ENCODE data around the gene UNC13A. TPM values are rescaled to one million over a fixed set of nuclear protein-coding genes. Genes with fewer than 3 reads are reported as not detected.

Gene UNC13A
- total and polyA plus RNA-seq, 2 of the 13 experiments (the other 11 are each of a cell fraction or from before 2014, with no cell fraction given) = 0.11 to 0.45 TPM

DNA sequence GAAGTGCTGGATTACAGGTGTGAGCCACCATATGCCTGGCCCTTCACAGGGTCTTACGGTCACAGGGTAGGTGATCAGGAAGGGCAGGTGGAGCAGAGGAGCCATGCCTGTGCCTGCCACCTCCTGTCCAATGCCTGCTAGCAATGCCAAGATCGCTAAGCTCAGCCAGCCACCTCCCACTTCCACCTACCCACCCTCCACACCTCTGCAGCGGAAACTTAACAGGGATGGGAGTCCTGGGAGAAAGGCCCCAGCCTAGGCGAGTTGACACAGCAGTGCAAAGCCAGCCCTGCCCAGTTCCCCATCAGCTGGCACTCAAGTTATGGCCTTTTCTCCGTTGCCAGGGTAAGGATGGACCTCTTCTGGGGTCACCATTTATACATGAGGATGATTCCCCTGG is 47.3 kb upstream of the UNC13A start:
- FAIRE-seq = no peak
- in situ Hi-C loops (cut with HindIII; ENCODE audit: extremely low pct_ligation_motif_present, low pct_unique_long_range_greater_than_20kb) = no loop called here
- peaks cover 11 to 30% of the 10 kb centered on the region in 2 experiments; a peak in 4 of 5 replicates for H3K36me3 ChIP-seq (replicated peaks in 1 of 2; ENCODE audit: control insufficient read depth in 1 of 2, insufficient read depth in 2 of 2, low read length in 2 of 2)
- H4K20me1 ChIP-seq (ENCODE audit: insufficient read depth, low read length) = peaks cover 3% of the 10 kb centered on the region
- no peak overlapping the region for H3K9ac ChIP-seq (ENCODE audit: insufficient read depth, low read depth, low read length)
- no peaks in the 10 kb centered on the region for H3K27me3 ChIP-seq (ENCODE audit: control insufficient read depth in 1 of 2, insufficient read depth in 2 of 2, low read length in 2 of 2)
- H3K4me3 ChIP-seq (replicated peaks in 1 of 3; ENCODE audit: insufficient read depth in 1 of 3, low read depth in 2 of 3, low read length in 3 of 3) = no peak overlapping the region
- H3K79me2 ChIP-seq (ENCODE audit: insufficient read depth, low read length) = no peaks in the 10 kb centered on the region
- no peak for ATAC-seq
- TF ChIP-seq ZNF205 (CRISPR knock-in tag; IDR thresholded peaks at IDR 0.05) (no peak), PHF21A (CRISPR knock-in tag; IDR thresholded peaks at IDR 0.05) (no peak), ATRX (CRISPR knock-in tag; IDR thresholded peaks at IDR 0.05; ENCODE audit: borderline replicate concordance) (no peak), ZNF75D (CRISPR knock-in tag; IDR thresholded peaks at IDR 0.05; ENCODE audit: borderline replicate concordance) (no peak), MEIS2 (CRISPR knock-in tag; IDR thresholded peaks at IDR 0.05) (no peak), SAFB2 (CRISPR knock-in tag; IDR thresholded peaks at IDR 0.05; ENCODE audit: borderline replicate concordance, low read depth) (no peak), DR1 (CRISPR knock-in tag; IDR thresholded peaks at IDR 0.05) (no peak), CENPT (CRISPR knock-in tag; IDR thresholded peaks at IDR 0.05; ENCODE audit: low read depth) (no peak), POLR2A (IDR thresholded peaks at IDR 0.05; ENCODE audit: insufficient read depth in 1 of 2, low read depth in 2 of 2, low read length in 2 of 2) (no peak), TARDBP (CRISPR knock-in tag; IDR thresholded peaks at IDR 0.05) (no peak), FOXA3 (CRISPR knock-in tag; IDR thresholded peaks at IDR 0.05) (no peak), ZNF644 (CRISPR knock-in tag; IDR thresholded peaks at IDR 0.05; ENCODE audit: low read depth) (no peak), ZNF44 (CRISPR knock-in tag; IDR thresholded peaks at IDR 0.05) (no peak), NFKBIZ (CRISPR knock-in tag; IDR thresholded peaks at IDR 0.05) (no peak), TOE1 (CRISPR knock-in tag; IDR thresholded peaks at IDR 0.05) (no peak)
- TF ChIP-seq, protein P1, sequence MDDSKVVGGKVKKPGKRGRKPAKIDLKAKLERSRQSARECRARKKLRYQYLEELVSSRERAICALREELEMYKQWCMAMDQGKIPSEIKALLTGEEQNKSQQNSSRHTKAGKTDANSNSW (CRISPR knock-in tag; IDR thresholded peaks at IDR 0.05; ENCODE audit: borderline replicate concordance) = no peak
- TF ChIP-seq, protein P2, sequence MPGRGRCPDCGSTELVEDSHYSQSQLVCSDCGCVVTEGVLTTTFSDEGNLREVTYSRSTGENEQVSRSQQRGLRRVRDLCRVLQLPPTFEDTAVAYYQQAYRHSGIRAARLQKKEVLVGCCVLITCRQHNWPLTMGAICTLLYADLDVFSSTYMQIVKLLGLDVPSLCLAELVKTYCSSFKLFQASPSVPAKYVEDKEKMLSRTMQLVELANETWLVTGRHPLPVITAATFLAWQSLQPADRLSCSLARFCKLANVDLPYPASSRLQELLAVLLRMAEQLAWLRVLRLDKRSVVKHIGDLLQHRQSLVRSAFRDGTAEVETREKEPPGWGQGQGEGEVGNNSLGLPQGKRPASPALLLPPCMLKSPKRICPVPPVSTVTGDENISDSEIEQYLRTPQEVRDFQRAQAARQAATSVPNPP (CRISPR knock-in tag; IDR thresholded peaks at IDR 0.05) = no peak
- TF ChIP-seq, protein P3, sequence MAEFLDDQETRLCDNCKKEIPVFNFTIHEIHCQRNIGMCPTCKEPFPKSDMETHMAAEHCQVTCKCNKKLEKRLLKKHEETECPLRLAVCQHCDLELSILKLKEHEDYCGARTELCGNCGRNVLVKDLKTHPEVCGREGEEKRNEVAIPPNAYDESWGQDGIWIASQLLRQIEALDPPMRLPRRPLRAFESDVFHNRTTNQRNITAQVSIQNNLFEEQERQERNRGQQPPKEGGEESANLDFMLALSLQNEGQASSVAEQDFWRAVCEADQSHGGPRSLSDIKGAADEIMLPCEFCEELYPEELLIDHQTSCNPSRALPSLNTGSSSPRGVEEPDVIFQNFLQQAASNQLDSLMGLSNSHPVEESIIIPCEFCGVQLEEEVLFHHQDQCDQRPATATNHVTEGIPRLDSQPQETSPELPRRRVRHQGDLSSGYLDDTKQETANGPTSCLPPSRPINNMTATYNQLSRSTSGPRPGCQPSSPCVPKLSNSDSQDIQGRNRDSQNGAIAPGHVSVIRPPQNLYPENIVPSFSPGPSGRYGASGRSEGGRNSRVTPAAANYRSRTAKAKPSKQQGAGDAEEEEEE (CRISPR knock-in tag; IDR thresholded peaks at IDR 0.05; ENCODE audit: borderline replicate concordance) = no peak
- H3K27ac ChIP-seq (ENCODE audit: extremely low read length, insufficient read depth, low read length) = no peak overlapping the region
- no peaks in the 10 kb centered on the region for H3K9me3 ChIP-seq (ENCODE audit: low read length)
- DNase-seq (ENCODE audit: low spot score) = no peak
- WGBS (ENCODE audit: low lambda C conversion rate) = 100% methylated on average over 5 of the region's 5 CpGs
- CTCF ChIA-PET (ENCODE audit: low intra/inter-chr PET ratio, low total read pairs) = no interaction called here
- intact Hi-C loops (cut with micrococcal nuclease; ENCODE audit: unreplicated experiment) = no loop called here
- BruUV-seq (replicated peaks) = no TSS peak
- POLR2A ChIA-PET = no interaction called here
- no peaks in the 10 kb centered on the region for H3K4me1 ChIP-seq (ENCODE audit: insufficient read depth, low read length)
- no peak overlapping the region for H3K4me2 ChIP-seq (ENCODE audit: low read depth, low read length)
- no peak overlapping the region for H2AFZ ChIP-seq (ENCODE audit: low read length)

Data from HepG2 (cell line).